Gastrocnemius medialis (tissue), 4 donors: Measurements from ENCODE around the gene AKAP6. TPM values are rescaled to one million over a fixed set of nuclear protein-coding genes. Genes with fewer than 3 reads are reported as not detected.
A peak's percentile ranks its signal among the peaks of the same experiment; 100 is the strongest.

Source experiments
- ATAC-seq, 2 donors: fragments of 150-250 bp; one replicate each; pipeline ENCODE4 v1.9.1; 2016
- DNase-seq, 2 donors: peaks; one replicate each; pipeline ENCODE4 v3.0.0-alpha.2; 2019
- H3K27ac ChIP-seq, 4 donors: fragments of 200-600 bp; sonication (generic); 1 replicate in 1 of 4; 2 replicates in 3 of 4; pipeline ENCODE4 v1.5.1; 2016 to 2018; ENCODE audit warnings: mild to moderate bottlenecking in 2 of 4, moderate library complexity in 1 of 4
- H3K27me3 ChIP-seq, 3 donors: fragments of 200-600 bp; sonication (generic) in 2 of 3; 1 replicate in 1 of 3; 2 replicates in 2 of 3; pipeline versions ENCODE4 v1.5.1 to v1.6.0; 2016 to 2019; ENCODE audit warnings: mild to moderate bottlenecking in 1 of 3, moderate library complexity in 1 of 3
- H3K36me3 ChIP-seq, 2 donors: fragments of 200-600 bp; sonication (generic) in 1 of 2; one replicate each; pipeline ENCODE4 v1.5.1; 2017 to 2018
- H3K4me1 ChIP-seq, 2 donors: fragments of 200-600 bp; sonication (generic) in 1 of 2; one replicate each; pipeline ENCODE4 v1.5.1; 2016 to 2017; ENCODE audit warnings: mild to moderate bottlenecking in 2 of 2
- H3K4me3 ChIP-seq, 4 donors: fragments of 200-600 bp; sonication (generic) in 3 of 4; 1 replicate in 1 of 4; 2 replicates in 3 of 4; pipeline ENCODE4 v1.5.1; 2016 to 2019; ENCODE audit warnings: mild to moderate bottlenecking in 2 of 4
- H3K9me3 ChIP-seq, 3 donors: fragments of 200-600 bp; sonication (generic) in 2 of 3; 1 replicate in 1 of 3; 2 replicates in 2 of 3; pipeline ENCODE4 v1.5.1; 2016 to 2019
- CTCF ChIP-seq, 5 experiments: fragments of 450-650 bp in 3 of 5; fragments of 200-600 bp in 2 of 5; sonication (generic) in 2 of 5; IDR thresholded peaks in 4 of 5; conservative IDR thresholded peaks in 1 of 5; 1 replicate in 4 of 5; 2 replicates in 1 of 5; pipeline ENCODE4 v1.5.1; 2016 to 2019; ENCODE audit warnings: antibody characterized with exemption in 5 of 5, mild to moderate bottlenecking in 3 of 5, moderate library complexity in 3 of 5
- POLR2A ChIP-seq, 2 donors: fragments of 450-650 bp; IDR thresholded peaks; one replicate each; pipeline ENCODE4 v1.6.1; 2017; ENCODE audit warnings: antibody characterized with exemption in 2 of 2, mild to moderate bottlenecking in 2 of 2, moderate library complexity in 2 of 2
- in situ Hi-C, 4 donors: fragments of 200-750 bp; cut with MboI; loops; one replicate each; pipeline versions ENCODE4 v1.15.0 to v1.8.0; 2017; ENCODE audit warnings: low sequenced_read_pairs in 4 of 4
- intact Hi-C: fragments of 100-400 bp; cut with DNase I; formaldehyde crosslinking; loops from one replicate; pipeline ENCODE4 v1.15.1; 2023; ENCODE audit warnings: low total_unique reads
- total RNA-seq, 4 donors: library from RNA; depleted of rRNA; stranded (reverse); fragments of >200 nt; gene quantifications; one replicate each; pipeline versions ENCODE4 v1.1.0 to v1.2.3, GENCODE V29; 2016

The AKAP6 gene
- total RNA-seq, 4 donors from 2014 or later: 23.2 to 59.2 (median 32.1) TPM

- Histone ChIP-seq H3K36me3 (no peaks in the 10 kb centered on the region), H3K9me3 (no peaks in the 10 kb centered on the region), H3K27me3 (no peaks in the 10 kb centered on the region), H3K4me1 (peaks cover 36 to 59% of the 10 kb centered on the region in 2 donors), H3K4me3 (no peak overlapping the region), H3K27ac (peak overlapping the region in 2 of 4 donors; percentile 17 to 54)
- in situ Hi-C loops (no loop called here), intact Hi-C loops (no loop called here)
- TF ChIP-seq POLR2A (IDR thresholded peaks at IDR 0.05): no peak
- no peak for TF ChIP-seq CTCF (IDR thresholded peaks at IDR 0.05 in 4 of 5, conservative IDR thresholded peaks at IDR 0.05 in 1 of 5)
- DNase-seq (no peak), ATAC-seq (peak in 1 of 2 donors; percentile 49)
These were observed 278.3 kb downstream of the AKAP6 start for GRCh38 chr14:32607399-32607798.

- intact Hi-C loops: no loop called here
- DNase-seq (no peak), ATAC-seq (no peak)
- Histone ChIP-seq H3K4me3 (no peak overlapping the region), H3K36me3 (no peaks in the 10 kb centered on the region), H3K27me3 (no peaks in the 10 kb centered on the region), H3K27ac (no peak overlapping the region), H3K4me1 (peaks cover 41 to 61% of the 10 kb centered on the region in 2 donors), H3K9me3 (no peaks in the 10 kb centered on the region)
- in situ Hi-C loops: no loop called here
- TF ChIP-seq POLR2A (IDR thresholded peaks at IDR 0.05) (no peak), CTCF (IDR thresholded peaks at IDR 0.05 in 4 of 5, conservative IDR thresholded peaks at IDR 0.05 in 1 of 5) (no peak)
These were observed 279.8 kb downstream of the AKAP6 start for GRCh38 chr14:32608857-32609256.

GRCh38 chr14:32609388-32609787, 280.3 kb downstream of the AKAP6 start:
- in situ Hi-C loops (no loop called here), intact Hi-C loops (no loop called here)
- no peak for TF ChIP-seq CTCF (IDR thresholded peaks at IDR 0.05 in 4 of 5, conservative IDR thresholded peaks at IDR 0.05 in 1 of 5)
- TF ChIP-seq POLR2A (IDR thresholded peaks at IDR 0.05): no peak
- no peaks in the 10 kb centered on the region for H3K27me3 ChIP-seq
- DNase-seq: no peak
- peaks cover 41 to 56% of the 10 kb centered on the region in 2 donors for H3K4me1 ChIP-seq
- no peaks in the 10 kb centered on the region for H3K9me3 ChIP-seq
- H3K27ac ChIP-seq: no peak overlapping the region
- H3K4me3 ChIP-seq: no peak overlapping the region
- H3K36me3 ChIP-seq: no peaks in the 10 kb centered on the region
- no peak for ATAC-seq

- TF ChIP-seq CTCF (IDR thresholded peaks at IDR 0.05 in 4 of 5, conservative IDR thresholded peaks at IDR 0.05 in 1 of 5) (no peak), POLR2A (IDR thresholded peaks at IDR 0.05) (no peak)
- Histone ChIP-seq H3K9me3 (no peaks in the 10 kb centered on the region), H3K36me3 (no peaks in the 10 kb centered on the region), H3K27ac (peak overlapping the region in 3 of 4 donors; percentile 10 to 26 (median 17)), H3K4me3 (no peak overlapping the region), H3K4me1 (peaks cover 35 to 41% of the 10 kb centered on the region in 2 donors), H3K27me3 (no peaks in the 10 kb centered on the region)
- in situ Hi-C loops: no loop called here
- DNase-seq: no peak
- intact Hi-C loops: no loop called here
- peak in 1 of 2 donors; percentile 65 for ATAC-seq
These were observed 282.7 kb downstream of the AKAP6 start for GRCh38 chr14:32611752-32612151.

GRCh38 chr14:32618991-32619390, 289.9 kb downstream of the AKAP6 start:
- in situ Hi-C loops (no loop called here), intact Hi-C loops (no loop called here)
- TF ChIP-seq POLR2A (IDR thresholded peaks at IDR 0.05): no peak
- TF ChIP-seq CTCF (IDR thresholded peaks at IDR 0.05 in 4 of 5, conservative IDR thresholded peaks at IDR 0.05 in 1 of 5): no peak
- ATAC-seq: no peak
- no peak overlapping the region for H3K4me3 ChIP-seq
- DNase-seq: no peak
- no peaks in the 10 kb centered on the region for H3K27me3 ChIP-seq
- peaks cover 0 to 8% of the 10 kb centered on the region in 2 donors for H3K36me3 ChIP-seq
- no peaks in the 10 kb centered on the region for H3K9me3 ChIP-seq
- no peak overlapping the region for H3K27ac ChIP-seq
- H3K4me1 ChIP-seq: peaks cover 8 to 13% of the 10 kb centered on the region in 2 donors
